ENCODE data around the gene CHERP. TPM values are rescaled to one million over a fixed set of nuclear protein-coding genes. Genes with fewer than 3 reads are reported as not detected.

CHERP gene
- total and polyA plus RNA-seq, 2 of the 8 experiments (the other 6 are each of a cell fraction or from before 2014, with no cell fraction given), result 13.9 to 73.7 TPM

GRCh38 chr19:16497042-16497441, 45.2 kb downstream of the CHERP start:
- Histone ChIP-seq H3K4me1 (replicated peaks in 1 of 4; ENCODE audit: control insufficient read depth in 3 of 4, insufficient read depth in 4 of 4, low read length in 3 of 4) (peaks cover 0 to 3% (median under 1%) of the 10 kb centered on the region in 4 experiments; a peak in 2 of 7 replicates), H3K79me1 (ENCODE audit: low read depth, low read length) (no peaks in the 10 kb centered on the region), H3K9me3 (ENCODE audit: insufficient read depth in 2 of 2, low read depth in 1 of 2, low read length in 1 of 2) (no peaks in the 10 kb centered on the region), H2BK120ac (replicated peaks; ENCODE audit: low read depth, low read length) (no peak overlapping the region), H3K27ac (ENCODE audit: low read depth, low read length) (no peak overlapping the region), H3K4me2 (ENCODE audit: insufficient read depth in 1 of 2, low read depth in 2 of 2, low read length in 2 of 2) (peak overlapping the region; percentile 60 to 62), H2AFZ (ENCODE audit: low read length) (no peak overlapping the region), H3K36me3 (ENCODE audit: control insufficient read depth in 2 of 4, insufficient read depth in 4 of 4, low read length in 3 of 4) (0 out of 8 replicates have a peak, but pooled peaks cover 0 to 3% (median 0%) of the 10 kb centered on the region in 4 experiments), H3K9ac (replicated peaks in 1 of 4; ENCODE audit: extremely low read depth in 1 of 4, low read depth in 3 of 4, low read length in 3 of 4) (no peak overlapping the region), H4K20me1 (replicated peaks in 1 of 2; ENCODE audit: control insufficient read depth in 1 of 2, insufficient read depth in 2 of 2, low read length in 2 of 2) (no peaks in the 10 kb centered on the region), H3K23me2 (ENCODE audit: low read depth, low read length) (no peaks in the 10 kb centered on the region; the same call in 1 of the 2 replicates), H4K5ac (ENCODE audit: insufficient read length, low read depth, low read length) (no peak overlapping the region), H3K4me3 (ENCODE audit: extremely low read depth in 1 of 4, insufficient read depth in 2 of 4, low read depth in 3 of 4, low read length in 4 of 4) (peak overlapping the region in 1 of 4 experiments; percentile 78; a peak in 2 of 8 replicates), H2BK12ac (ENCODE audit: low read depth, low read length) (no peak overlapping the region), H2BK20ac (ENCODE audit: low read length) (no peak overlapping the region), H3K27me3 (replicated peaks in 1 of 4; ENCODE audit: control insufficient read depth in 3 of 4, extremely low read depth in 1 of 4, insufficient read depth in 3 of 4, low read length in 3 of 4) (no peaks in the 10 kb centered on the region), H4K91ac (replicated peaks; ENCODE audit: insufficient read length, low read length) (no peak overlapping the region), H2BK5ac (ENCODE audit: low read depth, low read length) (no peak overlapping the region), H2BK15ac (ENCODE audit: low read length) (no peak overlapping the region), H3K56ac (replicated peaks; ENCODE audit: insufficient read length, low read depth, low read length) (no peak overlapping the region), H3K79me2 (ENCODE audit: control insufficient read depth in 1 of 2, insufficient read depth in 2 of 2, low read length in 2 of 2) (0 out of 4 replicates have a peak, but pooled peaks cover 0 to 3% of the 10 kb centered on the region in 2 experiments), H3K23ac (ENCODE audit: insufficient read length) (no peak overlapping the region), H4K8ac (ENCODE audit: extremely low read depth, insufficient read depth, low read length) (no peak overlapping the region), H2AK5ac (ENCODE audit: low read depth, low read length) (no peak overlapping the region), H3K18ac (ENCODE audit: extremely low read depth, low read length) (no peak overlapping the region), H3K14ac (ENCODE audit: insufficient read length) (no peak overlapping the region), H3K4ac (replicated peaks; ENCODE audit: insufficient read length, low read depth, low read length) (no peak overlapping the region)
- no peak for FAIRE-seq
- DNase-seq (ENCODE audit: low read depth in 1 of 2, low spot score in 2 of 2), result no peak
- CTCF ChIA-PET (ENCODE audit: partially characterized antibody), result interaction anchor here (1.0 to 1.1 kb wide), 2 partner anchors 21 to 52 kb away, joined by 3 read pairs; no protein-coding TSS in a partner anchor
- POLR2A ChIA-PET (ENCODE audit: partially characterized antibody), result interaction anchor here (0.9 to 2.1 kb wide), 5 partner anchors 9 to 52 kb away, joined by 3 to 7 read pairs (median 4); no protein-coding TSS in a partner anchor
- WGBS, 2 experiments (ENCODE audit: extremely low coverage in 1 of 2, insufficient coverage in 1 of 2, insufficient read length in 1 of 2, insufficient replicate concordance in 2 of 2, low coverage in 1 of 2, low lambda C conversion rate in 2 of 2, missing lambda C conversion rate in 1 of 2), result 84% methylated on average over 9 of the region's 12 CpGs; no CpG with 5 or more reads in 1 of the 2 experiments
- no peak for TF ChIP-seq KDM4A (IDR thresholded peaks at IDR 0.05; ENCODE audit: low read depth, low read length, severe bottlenecking)
- TF ChIP-seq KDM5A (IDR thresholded peaks at IDR 0.05; ENCODE audit: low read length), result no peak
- no peak for TF ChIP-seq YY1 (IDR thresholded peaks at IDR 0.05; ENCODE audit: low read depth, low read length)
- TF ChIP-seq SIRT6 (IDR thresholded peaks at IDR 0.05; ENCODE audit: low read length), result no peak
- no peak for TF ChIP-seq SP1 (IDR thresholded peaks at IDR 0.05; ENCODE audit: low read depth, low read length)
- no peak for TF ChIP-seq USF2 (IDR thresholded peaks at IDR 0.05; ENCODE audit: low read length)
- TF ChIP-seq ZNF274 (IDR thresholded peaks at IDR 0.05; ENCODE audit: borderline replicate concordance, extremely low read depth, low read length), result no peak
- no peak for TF ChIP-seq ATF3 (IDR thresholded peaks at IDR 0.05; ENCODE audit: insufficient read depth, low read depth, low read length)
- no peak for TF ChIP-seq TEAD4 (IDR thresholded peaks at IDR 0.05; ENCODE audit: low read depth, low read length)
- no peak for TF ChIP-seq JUN (IDR thresholded peaks at IDR 0.05; ENCODE audit: low read depth, low read length)
- no peak for TF ChIP-seq CHD2 (IDR thresholded peaks at IDR 0.05; ENCODE audit: low read length)
- TF ChIP-seq HDAC6 (IDR thresholded peaks at IDR 0.05; ENCODE audit: low read depth, low read length), result no peak
- no peak for TF ChIP-seq SIN3A (conservative IDR thresholded peaks at IDR 0.05 in 1 of 2, IDR thresholded peaks at IDR 0.05 in 1 of 2; ENCODE audit: low read depth in 1 of 2, low read length in 2 of 2)

All from H1 (cell line).